Gastrocnemius medialis (tissue), 4 donors: ENCODE data around the gene PRLH. TPM values are rescaled to one million over a fixed set of nuclear protein-coding genes. Genes with fewer than 3 reads are reported as not detected.

ENCODE experiments used
- ATAC-seq, 2 donors: fragments of 150-250 bp; one replicate each; pipeline ENCODE4 v1.9.1; 2016
- DNase-seq, 2 donors: peaks; one replicate each; pipeline ENCODE4 v3.0.0-alpha.2; 2019
- H3K27ac ChIP-seq, 4 donors: fragments of 200-600 bp; sonication (generic); 1 replicate in 1 of 4; 2 replicates in 3 of 4; pipeline ENCODE4 v1.5.1; 2016 to 2018; ENCODE audit warnings: mild to moderate bottlenecking in 2 of 4, moderate library complexity in 1 of 4
- H3K27me3 ChIP-seq, 3 donors: fragments of 200-600 bp; sonication (generic) in 2 of 3; 1 replicate in 1 of 3; 2 replicates in 2 of 3; pipeline versions ENCODE4 v1.5.1 to v1.6.0; 2016 to 2019; ENCODE audit warnings: mild to moderate bottlenecking in 1 of 3, moderate library complexity in 1 of 3
- H3K36me3 ChIP-seq, 2 donors: fragments of 200-600 bp; sonication (generic) in 1 of 2; one replicate each; pipeline ENCODE4 v1.5.1; 2017 to 2018
- H3K4me1 ChIP-seq, 2 donors: fragments of 200-600 bp; sonication (generic) in 1 of 2; one replicate each; pipeline ENCODE4 v1.5.1; 2016 to 2017; ENCODE audit warnings: mild to moderate bottlenecking in 2 of 2
- H3K4me3 ChIP-seq, 4 donors: fragments of 200-600 bp; sonication (generic) in 3 of 4; 1 replicate in 1 of 4; 2 replicates in 3 of 4; pipeline ENCODE4 v1.5.1; 2016 to 2019; ENCODE audit warnings: mild to moderate bottlenecking in 2 of 4
- H3K9me3 ChIP-seq, 3 donors: fragments of 200-600 bp; sonication (generic) in 2 of 3; 1 replicate in 1 of 3; 2 replicates in 2 of 3; pipeline ENCODE4 v1.5.1; 2016 to 2019
- CTCF ChIP-seq, 5 experiments: fragments of 450-650 bp in 3 of 5; fragments of 200-600 bp in 2 of 5; sonication (generic) in 2 of 5; IDR thresholded peaks in 4 of 5; conservative IDR thresholded peaks in 1 of 5; 1 replicate in 4 of 5; 2 replicates in 1 of 5; pipeline ENCODE4 v1.5.1; 2016 to 2019; ENCODE audit warnings: antibody characterized with exemption in 5 of 5, mild to moderate bottlenecking in 3 of 5, moderate library complexity in 3 of 5
- POLR2A ChIP-seq, 2 donors: fragments of 450-650 bp; IDR thresholded peaks; one replicate each; pipeline ENCODE4 v1.6.1; 2017; ENCODE audit warnings: antibody characterized with exemption in 2 of 2, mild to moderate bottlenecking in 2 of 2, moderate library complexity in 2 of 2
- in situ Hi-C, 4 donors: fragments of 200-750 bp; cut with MboI; loops; one replicate each; pipeline versions ENCODE4 v1.15.0 to v1.8.0; 2017; ENCODE audit warnings: low sequenced_read_pairs in 4 of 4
- intact Hi-C: fragments of 100-400 bp; cut with DNase I; formaldehyde crosslinking; loops from one replicate; pipeline ENCODE4 v1.15.1; 2023; ENCODE audit warnings: low total_unique reads
- total RNA-seq, 4 donors: library from RNA; depleted of rRNA; stranded (reverse); fragments of >200 nt; gene quantifications; one replicate each; pipeline versions ENCODE4 v1.1.0 to v1.2.3, GENCODE V29; 2016

Gene PRLH
- total RNA-seq, 4 donors from 2014 or later: not detected

DNA sequence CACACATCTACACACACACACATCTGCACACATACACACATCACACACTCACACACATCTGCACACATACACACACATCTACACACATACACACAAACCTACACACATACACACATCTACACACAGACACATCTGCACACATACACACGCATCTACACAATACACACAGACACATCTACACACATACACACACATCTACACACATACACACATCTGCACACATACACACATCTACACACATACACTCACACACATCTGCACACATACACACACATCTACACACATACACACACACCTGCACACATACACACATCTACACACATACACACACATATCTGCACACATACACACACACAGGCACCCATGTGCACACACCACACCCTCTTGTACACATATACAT is 400 bp upstream of the PRLH start:
- no peaks in the 10 kb centered on the region for H3K9me3 ChIP-seq
- in situ Hi-C loops: no loop called here
- H3K36me3 ChIP-seq: no peaks in the 10 kb centered on the region
- H3K27ac ChIP-seq: no peak overlapping the region
- no peak for ATAC-seq
- intact Hi-C loops: no loop called here
- no peak for DNase-seq
- TF ChIP-seq POLR2A (IDR thresholded peaks at IDR 0.05) (no peak), CTCF (IDR thresholded peaks at IDR 0.05 in 4 of 5, conservative IDR thresholded peaks at IDR 0.05 in 1 of 5) (no peak)
- no peak overlapping the region for H3K4me3 ChIP-seq
- H3K27me3 ChIP-seq: peaks cover 0 to 5% (median 4%) of the 10 kb centered on the region in 3 donors
- no peaks in the 10 kb centered on the region for H3K4me1 ChIP-seq

- Histone ChIP-seq H3K4me1 (peaks cover 9 to 11% of the 10 kb centered on the region in 2 donors), H3K27ac (no peak overlapping the region), H3K36me3 (no peaks in the 10 kb centered on the region), H3K27me3 (peaks cover 0 to 5% (median 4%) of the 10 kb centered on the region in 3 donors), H3K4me3 (no peak overlapping the region), H3K9me3 (no peaks in the 10 kb centered on the region)
- no peak for DNase-seq
- in situ Hi-C loops (no loop called here), intact Hi-C loops (no loop called here)
- no peak for ATAC-seq
- no peak for TF ChIP-seq CTCF (IDR thresholded peaks at IDR 0.05 in 4 of 5, conservative IDR thresholded peaks at IDR 0.05 in 1 of 5)
Measured at GRCh38 chr2:237567276-237568029, 1.1 kb downstream of the PRLH start.

DNA sequence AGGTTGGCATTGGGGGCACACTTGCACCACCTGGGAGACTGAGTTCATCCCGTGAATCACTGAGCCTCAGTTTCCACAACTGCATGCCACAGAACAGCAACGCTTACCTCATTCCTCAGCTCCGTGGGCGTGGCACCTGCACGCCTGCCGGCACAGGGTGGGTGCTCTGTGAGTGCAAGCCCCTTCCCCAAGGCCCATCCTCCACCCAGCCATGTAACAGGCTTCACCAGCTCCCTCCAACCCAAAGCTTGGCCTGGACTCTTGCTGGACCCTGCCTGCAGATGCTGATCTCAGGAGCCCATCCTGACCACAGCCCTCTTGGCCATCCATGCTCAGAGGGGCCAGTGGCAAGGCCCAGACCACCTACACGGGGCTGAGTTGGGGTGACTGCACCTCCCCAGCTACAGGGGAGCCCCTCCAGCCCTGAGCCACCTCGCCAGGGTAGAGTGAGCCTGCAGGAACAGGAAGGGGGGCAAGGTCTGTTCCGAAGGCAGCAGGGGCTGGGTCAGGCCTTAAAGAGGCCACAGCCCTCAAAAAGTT is 1.8 kb downstream of the PRLH start:
- Histone ChIP-seq H3K4me1 (peaks cover 13% of the 10 kb centered on the region in 2 donors), H3K27me3 (peaks cover 0 to 5% (median 4%) of the 10 kb centered on the region in 3 donors), H3K9me3 (no peaks in the 10 kb centered on the region), H3K4me3 (no peak overlapping the region), H3K27ac (no peak overlapping the region), H3K36me3 (no peaks in the 10 kb centered on the region)
- ATAC-seq (no peak), DNase-seq (no peak)
- in situ Hi-C loops (no loop called here), intact Hi-C loops (no loop called here)
- no peak for TF ChIP-seq POLR2A (IDR thresholded peaks at IDR 0.05)
- TF ChIP-seq CTCF (IDR thresholded peaks at IDR 0.05 in 4 of 5, conservative IDR thresholded peaks at IDR 0.05 in 1 of 5): no peak

DNA sequence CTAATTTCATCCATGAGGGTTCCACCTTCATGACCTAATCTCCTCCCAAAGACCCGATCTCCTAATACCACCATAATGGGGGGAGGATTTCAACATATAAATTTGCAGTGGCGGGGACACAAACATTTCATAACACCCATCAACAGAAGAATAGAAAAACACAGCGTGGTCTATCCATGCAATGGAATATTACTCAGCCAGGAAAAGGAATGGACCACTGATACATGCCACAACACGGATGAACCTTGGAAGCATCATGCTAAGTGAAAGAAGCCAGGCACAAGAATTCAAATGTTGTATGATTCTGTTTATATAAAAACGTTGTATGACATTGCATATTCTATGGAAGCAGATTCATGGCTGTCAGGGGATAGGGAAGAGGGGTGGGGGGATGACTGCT is 2.7 kb downstream of the PRLH start:
- in situ Hi-C loops: no loop called here

More for the DNA sequence above, 2.7 kb downstream of the PRLH start:
- no peaks in the 10 kb centered on the region for H3K36me3 ChIP-seq
- DNase-seq (no peak), ATAC-seq (no peak)
- H3K4me3 ChIP-seq: no peak overlapping the region
- H3K27ac ChIP-seq: no peak overlapping the region
- intact Hi-C loops: no loop called here
- H3K4me1 ChIP-seq: peaks cover 13% of the 10 kb centered on the region in 2 donors
- H3K27me3 ChIP-seq: peaks cover 0 to 4% (median 1%) of the 10 kb centered on the region in 3 donors
- TF ChIP-seq CTCF (IDR thresholded peaks at IDR 0.05 in 4 of 5, conservative IDR thresholded peaks at IDR 0.05 in 1 of 5): no peak
- TF ChIP-seq POLR2A (IDR thresholded peaks at IDR 0.05): no peak
- no peaks in the 10 kb centered on the region for H3K9me3 ChIP-seq
